GM13977 (cell line): ENCODE data around the gene WBP11.

ENCODE experiments used
- DNase-seq: peaks from one replicate; pipeline ENCODE4 v3.0.0; 2012; ENCODE audit warnings: low spot score
- in situ Hi-C: fragments of 300-500 bp; cut with MboI; formaldehyde crosslinking; loops from one replicate; pipeline ENCODE4 v1.12.0; 2022; ENCODE audit warnings: low sequenced_read_pairs, low pct_unique_long_range_greater_than_20kb, mixed read lengths, inconsistent platforms; ENCODE audit not compliant: unreplicated experiment
- TF ChIP-seq, protein P1 (sequence below): IDR thresholded peaks from 2 replicates; pipeline ENCODE4 v1.5.1; 2012; ENCODE audit warnings: mild to moderate bottlenecking, control low read depth; ENCODE audit not compliant: insufficient read depth; ENCODE audit errors: extremely low read depth, missing control alignments

WBP11 gene

DNA sequence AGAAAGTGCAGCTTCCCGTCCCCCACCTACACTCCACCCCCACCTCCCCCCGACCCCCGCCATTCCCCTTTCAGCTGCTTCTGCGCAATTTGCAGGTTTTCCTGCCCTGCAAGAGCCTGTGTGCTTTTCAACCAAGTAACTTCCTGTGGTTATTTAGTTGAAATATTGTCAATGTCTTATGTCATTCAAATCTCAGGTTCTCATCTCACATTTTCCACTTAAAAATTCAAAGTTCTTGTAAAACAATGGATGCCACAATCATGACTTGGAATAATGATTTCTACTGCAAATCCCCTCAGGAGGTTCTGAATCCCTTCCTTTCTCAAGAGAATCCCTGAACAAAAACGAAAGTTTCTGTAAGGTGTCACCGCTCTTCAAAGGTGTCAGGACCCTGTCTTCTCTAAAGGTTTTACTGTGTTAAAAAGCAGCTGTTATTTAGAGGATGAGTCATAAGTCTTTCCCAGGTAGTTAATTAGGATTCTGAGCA, 31.6 kb downstream of the WBP11 start:
- DNase-seq = peak; percentile 37
- in situ Hi-C loops = no loop called here
- TF ChIP-seq, protein P1, sequence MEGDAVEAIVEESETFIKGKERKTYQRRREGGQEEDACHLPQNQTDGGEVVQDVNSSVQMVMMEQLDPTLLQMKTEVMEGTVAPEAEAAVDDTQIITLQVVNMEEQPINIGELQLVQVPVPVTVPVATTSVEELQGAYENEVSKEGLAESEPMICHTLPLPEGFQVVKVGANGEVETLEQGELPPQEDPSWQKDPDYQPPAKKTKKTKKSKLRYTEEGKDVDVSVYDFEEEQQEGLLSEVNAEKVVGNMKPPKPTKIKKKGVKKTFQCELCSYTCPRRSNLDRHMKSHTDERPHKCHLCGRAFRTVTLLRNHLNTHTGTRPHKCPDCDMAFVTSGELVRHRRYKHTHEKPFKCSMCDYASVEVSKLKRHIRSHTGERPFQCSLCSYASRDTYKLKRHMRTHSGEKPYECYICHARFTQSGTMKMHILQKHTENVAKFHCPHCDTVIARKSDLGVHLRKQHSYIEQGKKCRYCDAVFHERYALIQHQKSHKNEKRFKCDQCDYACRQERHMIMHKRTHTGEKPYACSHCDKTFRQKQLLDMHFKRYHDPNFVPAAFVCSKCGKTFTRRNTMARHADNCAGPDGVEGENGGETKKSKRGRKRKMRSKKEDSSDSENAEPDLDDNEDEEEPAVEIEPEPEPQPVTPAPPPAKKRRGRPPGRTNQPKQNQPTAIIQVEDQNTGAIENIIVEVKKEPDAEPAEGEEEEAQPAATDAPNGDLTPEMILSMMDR = no peak

DNA sequence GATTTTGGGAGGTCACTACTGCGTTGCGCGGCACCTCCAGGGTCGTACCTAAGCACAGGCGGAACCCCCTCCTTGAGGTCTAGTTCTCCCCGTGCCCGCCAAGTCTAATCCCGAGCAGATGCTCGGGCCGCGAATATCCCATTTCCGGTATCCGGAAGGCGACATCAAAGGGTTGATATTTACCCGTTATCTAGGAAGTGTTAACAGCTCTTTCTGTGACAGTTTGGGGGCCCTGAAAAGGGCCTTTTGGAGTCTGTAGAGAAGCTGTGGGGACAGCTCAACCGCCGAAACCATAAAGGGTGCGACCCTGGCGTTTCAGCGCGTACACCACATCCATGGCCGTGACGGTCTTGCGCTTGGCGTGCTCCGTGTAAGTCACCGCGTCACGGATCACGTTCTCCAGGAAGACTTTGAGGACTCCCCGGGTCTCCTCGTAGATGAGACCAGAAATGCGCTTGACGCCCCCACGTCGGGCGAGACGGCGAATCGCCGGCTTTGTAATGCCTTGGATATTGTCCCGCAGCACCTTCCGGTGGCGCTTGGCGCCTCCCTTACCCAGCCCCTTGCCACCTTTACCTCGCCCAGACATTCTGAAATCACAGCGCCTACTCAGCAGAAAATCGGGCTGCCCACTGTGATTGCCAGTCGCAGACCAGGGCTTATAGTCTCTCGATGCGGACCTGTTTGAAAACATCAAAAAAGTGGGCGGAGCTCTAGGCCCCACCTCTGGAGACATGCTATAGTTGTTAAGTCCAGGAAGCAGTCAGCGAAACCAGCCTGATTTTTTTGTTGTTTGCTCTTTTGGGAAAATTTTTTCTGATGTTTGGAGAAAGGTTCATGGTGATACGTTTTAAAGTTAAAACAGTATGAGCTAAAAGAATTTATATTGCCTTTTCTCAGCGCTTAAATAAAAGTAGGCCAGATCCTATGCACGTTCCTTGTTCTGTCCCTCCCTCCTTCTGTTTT, 32.5 kb downstream of the WBP11 start:
- peak; percentile 77 for DNase-seq
- TF ChIP-seq, protein P1 = no peak

DNA sequence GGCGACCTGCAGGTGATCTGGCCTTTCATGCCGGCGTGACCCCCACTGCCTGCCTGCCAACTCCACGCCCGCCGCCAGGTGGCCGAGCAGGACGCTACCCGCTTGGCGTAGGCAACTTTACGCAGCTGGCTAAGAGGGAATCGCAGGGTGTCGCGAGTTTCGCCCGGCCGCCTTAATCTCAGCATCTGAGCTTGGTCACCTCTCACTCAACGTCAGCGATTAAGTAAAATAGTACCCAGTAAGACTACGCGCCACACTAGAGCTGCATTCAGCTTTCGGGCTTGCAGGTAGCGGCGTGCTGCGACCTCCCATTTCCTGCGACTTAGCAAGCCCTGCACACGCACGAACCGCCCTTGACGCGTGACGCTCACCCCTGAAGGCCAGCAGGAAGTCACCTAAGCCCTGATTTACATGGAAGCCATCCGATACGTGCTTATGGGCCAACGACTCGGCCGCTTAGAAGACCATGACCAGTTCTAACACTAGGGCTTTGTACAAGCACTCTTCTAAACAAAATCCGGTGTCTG, 33.2 kb downstream of the WBP11 start:
- TF ChIP-seq, protein P1 = peak; percentile 82
- DNase-seq = peak; percentile 68
- in situ Hi-C loops = no loop called here

More for the DNA sequence above, 32.5 kb downstream of the WBP11 start:
- in situ Hi-C loops = no loop called here

DNA sequence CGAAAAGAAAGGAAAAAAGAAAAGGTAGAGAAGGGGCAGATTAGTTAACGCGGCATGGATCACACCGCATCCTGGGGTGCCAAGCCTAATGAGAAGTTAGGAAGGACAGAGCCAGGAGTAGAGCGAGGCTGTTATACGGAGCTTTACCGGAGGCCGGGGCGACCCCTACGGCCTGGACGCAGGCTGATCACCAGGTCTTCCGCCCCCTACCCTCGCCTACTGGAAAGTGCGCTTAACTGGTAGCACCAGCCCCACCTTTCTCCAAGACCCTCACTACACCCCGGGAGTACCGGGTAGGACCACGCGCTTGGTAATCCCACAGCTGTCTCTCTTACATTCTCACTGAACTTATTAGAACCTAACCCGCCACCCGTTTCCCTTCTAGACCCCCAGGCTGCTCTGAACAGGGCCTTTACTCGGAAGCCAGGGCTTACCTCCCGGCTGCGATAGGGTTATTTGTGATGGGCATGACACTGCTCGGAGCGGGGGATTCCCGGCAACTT, 33.8 kb downstream of the WBP11 start:
- no peak for DNase-seq
- in situ Hi-C loops = no loop called here
- TF ChIP-seq, protein P1 = peak; percentile 34

DNA sequence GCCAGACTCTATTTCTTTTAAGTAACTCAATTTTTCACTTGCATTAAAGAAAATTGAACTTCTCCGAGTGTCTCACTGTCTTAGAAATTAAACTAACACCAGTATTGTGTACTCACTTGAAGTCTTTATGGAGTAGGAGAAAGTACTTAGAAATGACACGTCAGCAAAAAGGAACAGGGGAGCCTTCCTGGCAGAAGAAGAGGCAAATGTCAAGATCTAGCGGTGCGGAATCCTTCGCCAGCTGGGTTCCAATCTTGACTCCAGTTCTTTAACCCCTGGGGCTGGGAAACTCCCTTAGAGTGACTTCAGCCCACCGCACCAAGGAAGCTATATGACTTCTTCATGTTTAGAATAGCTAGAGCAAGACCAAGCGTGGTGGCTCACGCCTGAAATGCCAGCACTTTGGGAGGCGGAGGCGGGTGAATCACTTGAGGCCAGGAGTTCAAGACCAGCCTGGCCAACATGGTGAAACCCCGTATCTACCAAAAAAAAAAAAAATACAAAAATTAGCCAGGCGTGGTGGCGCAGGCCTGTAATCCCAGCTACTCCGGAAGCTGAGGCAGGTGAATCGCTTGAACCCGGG, 34.4 kb downstream of the WBP11 start:
- no peak for DNase-seq
- TF ChIP-seq, protein P1 = no peak
- in situ Hi-C loops = no loop called here

DNA sequence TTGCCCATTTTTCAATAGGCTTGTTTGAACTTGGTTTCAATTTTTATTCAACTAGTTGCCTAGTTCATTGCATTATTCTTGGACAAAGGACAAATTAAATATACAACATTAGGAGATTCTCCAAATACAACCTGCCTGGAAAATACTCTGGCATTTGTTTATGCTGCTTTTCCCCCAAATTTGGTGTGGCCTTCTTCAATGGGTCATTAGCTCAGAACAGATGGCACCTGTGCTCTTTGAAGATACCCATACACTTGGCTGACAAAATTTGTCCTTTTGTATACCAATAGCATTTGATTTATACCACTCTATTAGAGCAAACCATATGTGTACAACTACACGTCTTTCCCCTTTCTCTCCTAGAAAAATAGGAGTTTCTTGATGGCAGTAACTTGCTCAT, 35.7 kb downstream of the WBP11 start:
- no peak for DNase-seq
- in situ Hi-C loops = no loop called here
- TF ChIP-seq, protein P1 = no peak
